ENCODE data around the gene ABCA7. TPM values are rescaled to one million over a fixed set of nuclear protein-coding genes. Genes with fewer than 3 reads are reported as not detected.
A peak's percentile ranks its signal among the peaks of the same experiment; 100 is the strongest.

ABCA7 gene
- total and polyA plus RNA-seq, 2 of the 13 experiments (the other 11 are each of a cell fraction or from before 2014, with no cell fraction given): 4.4 to 32.4 TPM

GRCh38 chr19:1028062-1028926, 11.6 kb upstream of the ABCA7 start (continued):
- TF ChIP-seq PCBP1 (IDR thresholded peaks at IDR 0.05; ENCODE audit: borderline replicate concordance, low read depth, low read length): 0 out of 2 replicates have a peak, but pooled peaks have one; percentile 78
- peak; percentile 72 for TF ChIP-seq TCF7 (IDR thresholded peaks at IDR 0.05; ENCODE audit: low read depth)
- peak; percentile 76 for TF ChIP-seq GABPA (IDR thresholded peaks at IDR 0.05; ENCODE audit: low read depth, low read length)
- TF ChIP-seq GABPA (CRISPR knock-in tag; IDR thresholded peaks at IDR 0.05; ENCODE audit: low read depth): peak; percentile 87
- TF ChIP-seq SRSF1 (optimal IDR thresholded peaks at IDR 0.05; ENCODE audit: low read depth, low read length): peak; percentile 97
- peak; percentile 77 for TF ChIP-seq SAP130 (CRISPR knock-in tag; IDR thresholded peaks at IDR 0.05; ENCODE audit: low read depth)
- TF ChIP-seq TRIM22 (IDR thresholded peaks at IDR 0.05): no peak
- 0 out of 2 replicates have a peak, but pooled peaks have one; percentile 15 for TF ChIP-seq RARA (CRISPR knock-in tag; IDR thresholded peaks at IDR 0.05)
- TF ChIP-seq, protein P1, sequence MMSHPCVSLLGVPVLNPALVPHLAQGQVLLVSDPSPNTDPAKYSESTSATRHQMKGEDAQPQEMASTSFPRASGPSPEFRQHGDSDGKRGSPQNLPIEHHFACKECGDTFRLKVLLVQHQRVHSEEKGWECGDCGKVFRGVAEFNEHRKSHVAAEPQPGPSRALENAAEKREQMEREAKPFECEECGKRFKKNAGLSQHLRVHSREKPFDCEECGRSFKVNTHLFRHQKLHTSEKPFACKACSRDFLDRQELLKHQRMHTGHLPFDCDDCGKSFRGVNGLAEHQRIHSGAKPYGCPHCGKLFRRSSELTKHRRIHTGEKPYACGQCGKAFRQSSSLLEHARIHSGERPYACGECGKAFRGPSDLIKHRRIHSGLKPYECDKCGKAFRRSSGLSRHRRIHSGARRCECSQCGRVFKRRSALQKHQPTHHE (CRISPR knock-in tag; IDR thresholded peaks at IDR 0.05; ENCODE audit: borderline replicate concordance): no peak
- no peak for TF ChIP-seq ZBTB21 (CRISPR knock-in tag; IDR thresholded peaks at IDR 0.05)
- TF ChIP-seq MIER3 (CRISPR knock-in tag; IDR thresholded peaks at IDR 0.05; ENCODE audit: borderline replicate concordance): 0 out of 2 replicates have a peak, but pooled peaks have one; percentile 17
- TF ChIP-seq POLR2A (IDR thresholded peaks at IDR 0.05; ENCODE audit: insufficient read depth in 1 of 2, low read depth in 2 of 2, low read length in 2 of 2): peak; percentile 3 to 50; a peak in 2 of 4 replicates
- TF ChIP-seq SMYD3 (CRISPR knock-in tag; IDR thresholded peaks at IDR 0.05): no peak
- TF ChIP-seq HOXA3 (CRISPR knock-in tag; IDR thresholded peaks at IDR 0.05): peak; percentile 29; the same call in 1 of the 2 replicates
- TF ChIP-seq FOXA3 (CRISPR knock-in tag; IDR thresholded peaks at IDR 0.05): peak; percentile 45; the same call in 1 of the 2 replicates
- TF ChIP-seq ARID5B (CRISPR knock-in tag; IDR thresholded peaks at IDR 0.05): peak; percentile 21; the same call in 1 of the 2 replicates
- TF ChIP-seq ERF (CRISPR knock-in tag; IDR thresholded peaks at IDR 0.05): no peak
- no peak for TF ChIP-seq ZBTB38 (CRISPR knock-in tag; IDR thresholded peaks at IDR 0.05)

All from HepG2 (cell line).